Erythroblast (primary cell): ENCODE results near the gene KLHL5.

Source experiments
- GATA1 ChIP-seq: IDR thresholded peaks from 2 replicates; pipeline ENCODE4 v1.6.1; 2011; ENCODE audit warnings: low read depth, mild to moderate bottlenecking, control low read depth, low read length, moderate library complexity
- POLR2A ChIP-seq: IDR thresholded peaks from 2 replicates; pipeline ENCODE4 v1.6.1; 2011; ENCODE audit warnings: mild to moderate bottlenecking, low read length

DNA sequence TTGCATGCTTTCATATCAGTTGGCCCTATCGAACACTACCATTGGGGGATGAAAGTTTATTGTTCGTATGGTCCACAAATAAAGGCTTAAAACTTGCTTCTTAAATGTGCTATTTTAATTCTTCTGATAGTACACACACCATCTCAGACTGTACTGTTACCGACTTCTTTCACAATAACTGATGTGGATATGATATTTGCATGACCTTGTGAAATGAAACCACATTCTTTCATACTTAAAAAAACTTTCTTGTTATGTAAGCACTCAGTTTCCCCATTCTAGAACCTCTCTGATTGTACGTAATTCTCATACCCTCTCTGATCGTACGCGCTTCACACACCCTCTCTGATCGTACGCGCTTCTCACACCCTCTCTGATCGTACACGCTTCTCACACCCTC lies 108.3 kb downstream of the KLHL5 start:
- TF ChIP-seq POLR2A (no peak), GATA1 (no peak)
